GF-D8 (cell line): ENCODE data around the gene ZNF648.
"Not testable (repeated sequence)": the region's sequence is repeated elsewhere in the genome, so short reads cannot be mapped to it uniquely, and the experiment has no call there.

Source experiments
- DNase-seq: peaks from one replicate; lab custom pipeline; 2025; lab: John Stamatoyannopoulos, UW

The ZNF648 gene

DNA sequence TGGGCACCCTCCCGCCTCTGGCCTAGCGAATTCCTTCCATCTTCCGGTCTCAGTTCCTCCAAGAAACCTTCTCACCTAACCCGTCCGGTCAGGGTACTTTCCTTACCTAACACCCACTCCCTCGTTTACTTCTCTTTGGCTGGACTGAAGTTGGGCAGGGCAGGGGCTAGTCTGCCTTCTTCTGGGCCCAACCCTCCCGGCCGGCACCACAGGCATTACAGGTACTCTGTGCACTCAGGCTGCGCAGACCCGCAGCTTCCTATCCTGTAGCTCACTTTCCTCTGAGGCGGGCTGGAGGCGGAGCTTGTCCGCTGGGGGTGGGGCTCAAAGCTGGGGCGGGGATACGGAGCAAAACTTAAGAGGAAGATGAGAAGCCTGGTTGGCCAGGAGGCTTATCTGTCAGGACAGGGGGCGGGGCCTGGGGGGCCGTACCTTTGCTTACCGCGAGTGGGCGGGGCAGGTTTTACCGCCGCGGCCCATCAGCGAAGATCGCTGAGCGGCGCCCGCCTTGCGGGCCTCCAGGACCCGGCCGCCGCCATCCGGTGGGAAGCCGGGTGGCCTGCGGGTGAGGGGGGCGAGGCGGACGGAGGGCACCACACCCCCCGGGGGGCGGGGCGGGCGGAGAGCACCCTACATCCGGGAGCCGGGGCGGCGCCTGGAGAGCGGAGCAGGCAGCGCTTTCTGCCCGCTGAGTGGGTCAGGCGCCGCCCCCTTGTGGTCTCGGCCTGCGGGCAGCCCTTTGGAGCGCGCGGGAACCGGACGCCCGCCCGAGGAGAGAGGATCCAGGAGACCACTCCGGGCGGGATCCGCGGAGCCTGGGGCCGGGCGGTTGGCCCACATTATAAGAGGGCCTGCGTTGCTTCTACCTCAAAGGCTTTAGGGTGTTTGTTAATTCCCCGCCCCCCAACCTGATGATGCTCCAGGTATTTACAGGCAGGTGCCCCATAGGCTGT lies 31.9 kb downstream of the ZNF648 start:
- no peak for DNase-seq

DNA sequence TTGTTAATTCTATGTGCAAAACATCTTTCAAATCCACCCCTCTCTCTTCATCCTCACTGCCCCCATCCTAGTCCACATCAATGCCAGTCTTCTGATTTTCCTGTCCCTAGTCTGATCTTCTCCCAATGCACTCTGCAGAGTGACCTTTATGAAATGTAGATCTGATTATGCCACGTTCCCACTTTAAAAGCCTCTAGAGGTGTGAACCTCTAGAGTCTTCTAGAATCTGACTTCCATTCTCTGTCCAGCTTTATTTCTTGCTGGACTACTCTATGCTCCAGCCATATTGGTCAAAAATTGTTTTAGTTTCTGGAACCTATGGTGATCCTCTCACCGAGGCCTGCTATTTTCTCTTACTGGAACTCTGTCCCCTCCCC lies 32.5 kb downstream of the ZNF648 start:
- no peak for DNase-seq

- DNase-seq: no peak
These were observed 46.2 kb downstream of the ZNF648 start for GRCh38 chr1:182015360-182015759.

DNA sequence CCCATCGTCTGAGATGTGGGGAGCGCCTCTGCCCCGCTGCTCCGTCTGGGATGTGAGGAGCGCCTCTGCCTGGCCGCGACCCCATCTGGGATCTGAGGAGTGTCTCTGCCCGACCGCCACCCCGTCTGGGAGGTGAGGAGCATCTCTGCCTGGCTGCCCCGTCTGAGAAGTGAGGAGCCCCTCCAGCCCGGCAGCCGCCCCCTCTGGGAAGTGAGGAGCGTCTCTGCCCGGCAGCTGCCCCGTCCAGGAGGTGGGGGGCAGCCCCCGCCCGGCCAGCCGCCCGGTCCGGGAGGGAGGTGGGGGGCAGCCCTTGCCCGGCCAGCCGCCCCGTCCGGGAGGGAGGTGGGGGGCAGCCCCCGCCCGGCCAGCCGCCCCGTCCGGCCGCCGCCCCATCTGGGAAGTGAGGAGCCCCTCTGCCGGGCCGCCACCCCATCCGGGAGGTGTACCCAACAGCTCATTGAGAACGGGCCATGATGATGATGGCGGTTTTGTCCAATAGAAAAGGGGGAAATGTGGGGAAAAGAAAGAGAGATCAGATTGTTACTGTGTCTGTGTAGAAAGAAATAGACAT lies 50.6 kb downstream of the ZNF648 start:
- DNase-seq: not testable (repeated sequence)

GRCh38 chr1:182005398-182005797 lies 56.1 kb downstream of the ZNF648 start:
- DNase-seq: not testable (repeated sequence)

GRCh38 chr1:182004601-182005000 lies 56.9 kb downstream of the ZNF648 start:
- no peak for DNase-seq
